ENCODE data around the gene MROH2A.

Gene MROH2A

GRCh38 chr2:233832869-233833311, 54.8 kb downstream of the MROH2A start:
- no peak for DNase-seq (ENCODE audit: low read depth)
- H3K4me3 ChIP-seq (ENCODE audit: low read length): no peak overlapping the region
- no peak for TF ChIP-seq CTCF (conservative IDR thresholded peaks at IDR 0.05; ENCODE audit: low read length)

- no peak for DNase-seq (ENCODE audit: low read depth)
- TF ChIP-seq CTCF (conservative IDR thresholded peaks at IDR 0.05; ENCODE audit: low read length): no peak
- no peak overlapping the region for H3K4me3 ChIP-seq (ENCODE audit: low read length)
Observed at GRCh38 chr2:233833345-233833744, 55.2 kb downstream of the MROH2A start.

GRCh38 chr2:233835230-233836186, 57.4 kb downstream of the MROH2A start:
- TF ChIP-seq CTCF (conservative IDR thresholded peaks at IDR 0.05; ENCODE audit: low read length): no peak
- no peak for DNase-seq (ENCODE audit: low read depth)
- no peak overlapping the region for H3K4me3 ChIP-seq (ENCODE audit: low read length)

- DNase-seq (ENCODE audit: low read depth): no peak
- no peak for TF ChIP-seq CTCF (conservative IDR thresholded peaks at IDR 0.05; ENCODE audit: low read length)
Observed at GRCh38 chr2:233836359-233836758, 58.2 kb downstream of the MROH2A start.

GRCh38 chr2:233837694-233838229, 59.6 kb downstream of the MROH2A start:
- DNase-seq (ENCODE audit: low read depth): no peak
- no peak for TF ChIP-seq CTCF (conservative IDR thresholded peaks at IDR 0.05; ENCODE audit: low read length)
- no peak overlapping the region for H3K4me3 ChIP-seq (ENCODE audit: low read length)

More at GRCh38 chr2:233836359-233836758, 58.2 kb downstream of the MROH2A start:
- no peak overlapping the region for H3K4me3 ChIP-seq (ENCODE audit: low read length)

- DNase-seq (ENCODE audit: low read depth): no peak
- H3K4me3 ChIP-seq (ENCODE audit: low read length): no peak overlapping the region
- TF ChIP-seq CTCF (conservative IDR thresholded peaks at IDR 0.05; ENCODE audit: low read length): no peak
Observed at GRCh38 chr2:233838251-233838650, 60.1 kb downstream of the MROH2A start.

All from AG10803 (cell line).